GM21390 (cell line): ENCODE data around the gene ANKFY1.
"Not testable (repeated sequence)": the region's sequence is repeated elsewhere in the genome, so short reads cannot be mapped to it uniquely, and the experiment has no call there.

Experiments
- ATAC-seq: cut with Tn5 transposase; IDR thresholded peaks from one replicate; pipeline ENCODE4 v1.9.1; 2021; ENCODE audit not compliant: unreplicated experiment

ANKFY1 gene

GRCh38 chr17:4221163-4221562 is 42.6 kb downstream of the ANKFY1 start:
- no peak for ATAC-seq

- ATAC-seq = no peak
Observed at GRCh38 chr17:4220655-4221054, 43.1 kb downstream of the ANKFY1 start.

GRCh38 chr17:4219241-4219640 is 44.5 kb downstream of the ANKFY1 start:
- no peak for ATAC-seq

GRCh38 chr17:4215882-4216570 is 47.8 kb downstream of the ANKFY1 start:
- no peak for ATAC-seq

DNA sequence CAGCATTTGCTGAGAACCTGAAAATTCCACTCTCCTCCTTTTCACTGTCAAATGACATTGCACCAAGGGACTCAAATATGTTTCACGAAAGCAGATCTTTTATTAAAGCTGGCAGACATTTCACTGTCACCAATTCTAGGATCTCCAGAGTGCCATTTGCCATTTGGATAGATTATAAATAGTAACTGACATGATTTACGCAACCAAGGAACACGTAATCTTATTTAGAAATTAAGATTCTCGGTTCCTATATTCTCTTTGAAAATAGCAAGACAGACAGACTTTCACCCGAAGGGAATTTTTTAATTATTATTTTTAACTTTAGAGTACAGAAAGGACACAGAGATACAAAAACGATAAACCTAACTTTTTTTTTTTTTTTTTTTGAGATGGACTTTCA is 49.6 kb downstream of the ANKFY1 start:
- no peak for ATAC-seq

DNA sequence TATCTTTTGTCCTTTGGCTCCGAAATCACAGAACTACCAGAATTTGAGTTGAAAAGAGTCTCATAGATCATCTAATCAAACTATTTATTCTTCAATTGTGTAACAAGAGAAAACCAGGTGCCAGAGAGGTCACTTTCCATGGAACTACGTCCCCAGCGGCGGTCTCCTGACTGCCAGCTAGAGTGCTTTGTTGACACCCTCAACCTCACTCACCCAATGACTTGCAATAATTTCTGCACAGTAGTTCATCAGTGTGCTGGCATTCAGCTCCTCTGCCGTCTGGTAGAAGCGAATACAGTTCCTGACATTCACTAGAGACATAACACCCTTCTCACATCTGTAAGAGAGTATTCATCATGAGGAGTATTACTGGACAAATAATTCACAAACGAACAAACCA is 54.2 kb downstream of the ANKFY1 start:
- ATAC-seq = no peak

- no peak for ATAC-seq
Observed at GRCh38 chr17:4208238-4208637, 55.5 kb downstream of the ANKFY1 start.

DNA sequence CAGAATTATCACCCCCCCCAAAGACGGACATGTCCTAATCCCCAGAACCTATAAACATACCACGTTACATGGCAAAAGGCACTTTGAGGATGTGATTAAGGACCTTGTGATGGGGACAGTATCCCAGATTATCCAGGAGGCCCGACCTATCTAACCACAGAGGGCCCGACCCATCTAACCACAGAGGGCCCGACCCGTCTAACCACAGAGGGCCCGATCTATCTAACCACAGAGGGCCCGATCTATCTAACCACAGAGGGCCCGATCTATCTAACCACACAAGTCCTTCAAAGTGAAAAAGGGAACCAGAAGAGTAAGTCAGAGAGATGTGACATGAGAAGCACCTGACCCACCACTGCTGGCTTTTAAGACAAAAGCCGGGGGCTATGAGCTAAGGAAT is 56.8 kb downstream of the ANKFY1 start:
- ATAC-seq = no peak

- no peak for ATAC-seq
Observed at GRCh38 chr17:4205917-4206316, 57.9 kb downstream of the ANKFY1 start.

GRCh38 chr17:4204710-4205173 is 59.0 kb downstream of the ANKFY1 start:
- no peak for ATAC-seq

DNA sequence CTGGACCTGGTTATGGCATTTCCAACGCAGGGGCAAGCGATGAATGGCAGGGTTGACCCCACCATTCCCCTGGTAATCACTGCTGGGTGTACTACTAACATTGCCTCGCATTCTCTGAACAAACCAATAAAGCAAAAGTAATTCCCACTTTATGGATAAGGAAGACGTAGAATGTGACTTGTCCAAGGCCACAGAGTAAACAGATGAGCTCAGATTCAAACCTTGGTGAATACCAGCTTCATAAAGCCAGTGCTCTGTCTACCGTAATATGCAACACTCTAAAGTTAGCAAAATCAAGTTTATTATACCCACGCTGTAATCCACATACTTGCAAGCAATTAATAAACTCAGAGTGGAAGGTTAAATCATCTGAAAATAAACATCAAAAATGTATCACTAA is 59.6 kb downstream of the ANKFY1 start:
- no peak for ATAC-seq

DNA sequence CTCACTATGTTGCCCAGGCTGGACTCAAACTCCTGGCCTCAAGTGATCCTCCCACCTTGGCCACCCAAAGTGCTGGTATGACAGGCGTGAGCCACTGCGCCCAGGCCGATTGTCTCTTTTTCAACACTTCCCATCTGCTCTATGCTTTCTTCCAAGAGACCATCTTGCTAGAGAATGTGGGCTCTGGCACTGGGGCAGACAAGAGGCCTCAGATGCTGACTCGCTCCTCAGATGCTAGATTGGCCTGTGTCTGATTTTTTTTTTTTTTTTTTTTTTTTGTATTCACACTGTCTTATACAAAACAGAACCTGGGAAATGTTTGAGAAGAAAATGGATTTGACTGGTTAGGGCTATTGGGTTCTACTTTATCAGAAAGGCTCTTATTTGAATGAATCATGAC is 62.6 kb downstream of the ANKFY1 start:
- no peak for ATAC-seq

- ATAC-seq = no peak
Observed at GRCh38 chr17:4199818-4200402, 63.9 kb downstream of the ANKFY1 start.

DNA sequence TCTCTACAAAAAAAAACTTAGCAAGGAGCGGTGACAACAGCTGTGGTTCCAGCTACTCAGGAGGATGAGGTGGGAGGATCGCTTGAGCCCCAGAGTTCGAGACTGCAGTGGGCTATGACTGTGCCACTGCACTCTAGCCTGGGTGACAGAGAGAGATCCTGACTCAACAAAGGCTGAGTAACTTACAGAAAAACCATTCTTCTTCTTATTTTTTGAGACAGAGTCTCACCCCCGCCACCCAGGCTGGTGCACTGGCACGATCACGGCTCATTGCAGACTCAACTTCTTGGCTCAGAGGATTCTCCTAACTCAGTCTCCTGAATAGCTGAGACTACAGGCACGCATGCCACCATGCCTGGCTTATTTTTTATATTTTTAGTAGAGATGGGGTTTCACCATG is 64.8 kb downstream of the ANKFY1 start:
- no peak for ATAC-seq

GRCh38 chr17:4195306-4195705 is 68.5 kb downstream of the ANKFY1 start:
- ATAC-seq = no peak

DNA sequence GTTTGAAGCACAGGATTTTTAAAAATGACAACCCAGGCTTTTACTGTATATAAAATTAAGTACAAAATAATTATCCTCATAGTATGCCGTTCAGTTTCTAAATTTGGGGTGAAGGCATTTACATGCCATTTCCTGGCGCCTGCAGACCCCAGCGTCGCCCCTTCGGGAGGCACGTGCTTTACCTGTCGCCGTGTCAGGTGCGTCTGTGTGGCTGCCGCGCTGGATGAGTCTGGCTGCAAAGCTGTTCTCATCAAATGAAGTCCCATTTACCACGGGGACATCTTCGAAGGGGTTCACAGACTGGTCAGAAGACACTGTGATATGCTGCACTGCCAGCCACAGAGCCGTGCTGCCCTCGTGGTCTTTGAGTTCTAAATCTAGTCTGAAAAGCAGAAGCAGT is 69.0 kb downstream of the ANKFY1 start:
- no peak for ATAC-seq

DNA sequence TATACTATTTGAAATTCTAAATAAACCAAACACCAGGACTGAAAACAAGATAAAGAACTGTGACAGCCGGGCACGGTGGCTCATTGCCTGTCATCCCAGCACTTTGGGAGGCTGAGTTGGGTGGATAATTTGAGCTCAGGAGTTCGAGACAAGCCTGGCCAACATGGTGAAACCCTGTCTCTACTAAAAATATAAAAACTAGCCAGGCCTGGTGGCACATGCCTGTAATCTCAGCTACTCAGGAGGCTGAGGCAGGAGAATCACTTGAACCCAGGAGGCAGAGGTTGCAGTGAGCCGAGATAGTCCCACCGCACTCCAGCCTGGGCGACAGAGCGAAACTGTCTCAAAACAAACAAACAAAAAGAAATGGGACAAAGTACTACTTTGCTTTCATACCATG is 73.0 kb downstream of the ANKFY1 start:
- not testable (repeated sequence) for ATAC-seq

DNA sequence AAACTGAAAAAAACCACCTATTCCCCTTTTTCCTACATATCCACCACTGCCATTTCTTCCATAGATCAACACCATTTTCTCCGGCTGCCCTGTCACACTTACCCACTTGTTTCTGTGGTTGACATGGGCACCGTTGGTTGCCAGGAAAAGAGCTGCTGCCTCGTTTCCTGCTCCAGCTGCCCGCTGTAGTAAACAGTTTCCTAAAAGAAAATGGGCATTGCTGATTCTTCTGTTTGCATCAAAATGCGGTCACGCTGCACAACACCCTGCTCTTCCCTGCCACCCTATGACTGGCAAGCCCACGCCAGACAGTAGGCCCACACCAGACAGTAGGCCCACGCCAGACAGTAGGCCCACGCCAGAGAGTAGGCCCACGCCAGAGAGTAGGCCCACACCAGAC is 74.5 kb downstream of the ANKFY1 start:
- ATAC-seq = no peak

- no peak for ATAC-seq
Observed at GRCh38 chr17:4188076-4188475, 75.7 kb downstream of the ANKFY1 start.

DNA sequence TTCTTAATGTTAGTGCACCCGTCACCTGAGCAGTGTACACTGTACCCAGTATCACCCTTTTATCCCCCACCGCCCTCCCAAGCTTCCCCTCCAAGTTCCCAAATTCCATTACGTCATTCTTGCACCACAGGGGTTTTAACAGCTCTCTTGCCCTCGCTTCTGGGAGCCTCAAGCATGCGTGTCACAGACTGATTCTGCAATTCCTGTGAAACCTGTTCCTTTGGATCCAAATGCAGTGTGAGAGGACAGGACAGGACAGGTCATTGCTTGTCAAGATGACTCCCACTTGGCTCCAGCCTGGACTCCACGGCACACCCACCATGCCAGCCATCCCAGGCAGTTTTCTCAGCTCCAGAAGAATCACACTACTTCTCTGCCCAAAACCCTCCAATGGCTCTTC is 76.7 kb downstream of the ANKFY1 start:
- ATAC-seq = no peak

DNA sequence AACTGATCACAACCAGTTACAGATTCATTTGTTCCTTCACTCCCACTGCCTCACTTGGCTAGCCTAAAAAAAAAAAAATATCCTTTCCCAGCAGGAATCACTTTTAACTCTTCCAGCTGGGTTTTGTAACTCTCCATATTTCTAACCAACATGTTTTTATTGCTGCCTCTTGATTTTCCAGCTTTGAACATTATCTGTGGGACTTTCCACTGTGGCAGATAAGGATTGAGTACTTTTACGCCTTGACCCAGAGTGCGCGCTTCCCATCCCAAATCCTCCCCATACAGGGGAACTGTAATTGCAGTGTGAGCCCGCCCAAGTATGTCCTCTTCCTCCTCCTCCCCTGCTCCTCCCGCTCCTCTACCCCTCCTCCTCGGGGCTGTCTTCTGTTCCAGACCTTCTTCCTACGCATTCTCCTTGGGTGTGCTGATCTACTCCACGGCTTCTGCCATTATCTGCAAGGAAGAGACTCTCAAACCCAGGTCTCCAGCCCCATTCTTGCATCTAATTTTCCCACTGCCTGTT is 77.4 kb downstream of the ANKFY1 start:
- no peak for ATAC-seq

DNA sequence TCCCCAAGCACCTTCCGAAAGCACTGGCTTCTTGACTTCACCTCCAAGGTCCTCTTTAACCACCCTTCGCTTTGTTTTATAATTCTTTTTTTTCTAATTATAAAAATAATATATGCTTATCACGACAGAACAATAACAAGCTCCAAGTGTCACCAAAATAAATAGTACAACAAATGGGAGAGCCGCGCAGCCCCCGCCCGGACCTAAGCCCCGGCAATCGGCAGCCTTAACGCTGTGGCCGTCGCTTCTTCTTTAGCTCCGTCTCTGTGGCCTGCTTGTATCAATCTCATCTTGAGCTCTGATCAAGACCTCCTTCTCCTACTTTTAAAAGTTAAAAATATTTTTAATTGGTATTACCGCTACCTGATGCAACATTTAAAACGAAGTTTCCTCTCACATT is 78.1 kb downstream of the ANKFY1 start:
- ATAC-seq = no peak

- no peak for ATAC-seq
Observed at GRCh38 chr17:4184811-4185210, 79.0 kb downstream of the ANKFY1 start.
